Measurements from ENCODE around the gene INTS1. TPM values are rescaled to one million over a fixed set of nuclear protein-coding genes. Genes with fewer than 3 reads are reported as not detected.
A peak's percentile ranks its signal among the peaks of the same experiment; 100 is the strongest.

INTS1 gene
- total and polyA plus RNA-seq, 2 experiments from 2014 or later, result 35.1 to 111 TPM

DNA sequence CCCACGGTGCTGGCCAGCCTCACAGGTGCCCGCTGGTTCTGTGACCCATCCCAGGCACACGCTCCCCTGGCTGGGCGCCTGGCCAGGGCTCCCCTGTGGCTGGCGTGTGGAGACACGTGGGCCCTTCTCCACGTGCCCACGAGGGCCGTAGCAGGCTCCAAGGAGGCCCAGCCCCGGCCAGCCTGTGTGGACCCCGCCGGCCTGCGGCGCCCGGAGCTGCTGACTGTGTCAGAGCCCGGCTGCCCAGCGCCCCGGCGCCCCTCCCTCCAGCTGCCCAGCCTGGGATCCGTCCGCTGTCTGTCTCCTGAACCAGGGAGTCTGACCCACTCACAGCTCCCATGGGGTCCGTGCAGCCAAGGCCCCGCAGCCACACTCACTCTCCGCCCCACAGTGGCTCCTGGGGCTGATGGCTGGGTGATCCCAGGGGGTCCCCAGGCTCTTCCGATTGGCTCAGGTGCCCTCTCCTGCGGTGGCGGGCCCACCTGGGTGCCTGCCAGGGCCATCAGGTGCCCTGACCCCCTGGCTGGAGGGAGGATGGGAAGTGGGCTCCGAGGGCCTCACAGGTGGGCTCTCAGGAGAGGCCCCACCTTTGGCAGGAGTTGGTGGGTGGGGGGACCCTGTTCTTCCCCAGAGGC is 42.2 kb upstream of the INTS1 start (continued):
- TF ChIP-seq NANOG (IDR thresholded peaks at IDR 0.05; ENCODE audit: borderline replicate concordance), result no peak
- TF ChIP-seq, protein P1, sequence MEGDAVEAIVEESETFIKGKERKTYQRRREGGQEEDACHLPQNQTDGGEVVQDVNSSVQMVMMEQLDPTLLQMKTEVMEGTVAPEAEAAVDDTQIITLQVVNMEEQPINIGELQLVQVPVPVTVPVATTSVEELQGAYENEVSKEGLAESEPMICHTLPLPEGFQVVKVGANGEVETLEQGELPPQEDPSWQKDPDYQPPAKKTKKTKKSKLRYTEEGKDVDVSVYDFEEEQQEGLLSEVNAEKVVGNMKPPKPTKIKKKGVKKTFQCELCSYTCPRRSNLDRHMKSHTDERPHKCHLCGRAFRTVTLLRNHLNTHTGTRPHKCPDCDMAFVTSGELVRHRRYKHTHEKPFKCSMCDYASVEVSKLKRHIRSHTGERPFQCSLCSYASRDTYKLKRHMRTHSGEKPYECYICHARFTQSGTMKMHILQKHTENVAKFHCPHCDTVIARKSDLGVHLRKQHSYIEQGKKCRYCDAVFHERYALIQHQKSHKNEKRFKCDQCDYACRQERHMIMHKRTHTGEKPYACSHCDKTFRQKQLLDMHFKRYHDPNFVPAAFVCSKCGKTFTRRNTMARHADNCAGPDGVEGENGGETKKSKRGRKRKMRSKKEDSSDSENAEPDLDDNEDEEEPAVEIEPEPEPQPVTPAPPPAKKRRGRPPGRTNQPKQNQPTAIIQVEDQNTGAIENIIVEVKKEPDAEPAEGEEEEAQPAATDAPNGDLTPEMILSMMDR (conservative IDR thresholded peaks at IDR 0.05; ENCODE audit: low read depth in 2 of 2), result no peak
- no peak for TF ChIP-seq EZH2 (IDR thresholded peaks at IDR 0.05; ENCODE audit: low read depth, unreplicated experiment)

DNA sequence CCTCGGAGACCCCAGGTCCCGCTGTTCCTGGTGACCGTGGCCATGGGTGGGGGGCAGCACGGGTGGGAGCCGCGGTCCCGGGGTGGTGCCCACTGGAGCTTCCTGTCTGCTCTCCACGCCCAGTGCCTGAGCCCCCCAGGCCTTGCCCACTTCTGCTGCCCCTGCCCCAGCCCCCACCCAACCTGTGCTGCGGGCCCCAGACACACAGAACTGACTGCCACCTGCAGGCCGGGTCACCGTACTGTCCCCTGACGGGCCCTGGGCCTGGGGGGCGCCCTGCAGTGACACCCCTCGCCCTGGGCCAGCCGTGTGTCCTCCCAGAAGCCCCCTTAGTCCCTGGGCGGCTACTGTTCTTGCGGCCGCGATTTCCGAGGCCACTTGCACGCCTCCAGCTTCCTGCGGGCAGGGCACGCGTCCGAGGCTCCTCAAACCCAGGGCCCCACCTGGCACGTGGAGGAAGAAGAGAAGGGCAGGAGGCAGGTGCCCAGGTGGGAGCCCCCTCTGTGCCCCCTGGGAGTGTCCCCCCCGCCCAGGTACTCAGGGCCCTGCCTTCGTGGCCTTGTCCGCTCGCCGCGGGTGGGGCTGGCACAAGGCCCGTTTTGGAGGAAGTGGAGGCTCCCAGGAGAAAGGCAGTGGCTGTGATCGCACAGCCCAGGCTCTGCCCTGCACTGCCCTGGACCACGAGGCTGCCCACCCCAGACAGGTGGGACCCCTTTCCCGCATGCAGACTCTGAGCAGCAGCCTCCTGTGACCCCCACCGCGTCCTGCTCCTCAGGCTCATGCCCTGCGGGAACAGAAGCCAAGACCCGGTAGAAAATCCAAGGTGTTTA is 41.4 kb upstream of the INTS1 start:
- Mint-ChIP-seq H3K27ac (no peak overlapping the region), H3K4me3 (no peak overlapping the region)

DNA sequence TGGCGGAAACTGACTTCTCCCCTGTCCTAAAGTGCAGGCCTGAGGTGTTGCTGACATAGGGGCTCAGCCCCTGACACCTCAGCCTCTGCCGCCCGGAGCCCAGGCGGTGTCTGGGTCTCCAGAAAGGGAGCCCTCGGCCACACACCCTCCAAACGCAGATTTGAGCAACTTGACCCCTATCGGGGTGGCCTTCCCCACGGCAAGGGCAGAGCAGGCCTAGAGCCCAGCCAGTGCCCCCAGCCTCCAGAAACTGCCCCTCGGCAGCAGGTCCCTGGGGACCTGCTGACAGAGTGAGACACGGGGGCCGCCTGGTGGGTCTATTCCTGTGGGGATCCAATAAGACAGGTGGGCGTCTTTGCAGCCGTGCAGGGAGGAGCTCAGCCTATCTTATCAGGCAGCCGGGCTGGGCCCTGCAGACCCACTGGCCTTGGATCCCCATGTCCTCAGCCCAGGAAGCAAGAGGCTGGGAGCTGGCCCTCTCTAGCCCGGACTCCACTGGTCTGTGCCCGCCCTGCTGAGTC is 40.8 kb upstream of the INTS1 start:
- H3K27ac ChIP-seq (ENCODE audit: low read depth), result no peak overlapping the region
- H3K27me3 Mint-ChIP-seq (ENCODE audit: insufficient read depth, low read depth, poor library complexity), result peaks cover 1% of the 10 kb centered on the region
- TF ChIP-seq CREB1 (CRISPR knock-in tag; IDR thresholded peaks at IDR 0.05; ENCODE audit: low read depth) (no peak), EZH2phosphoT487 (IDR thresholded peaks at IDR 0.05; ENCODE audit: unreplicated experiment) (no peak), ZNF331 (CRISPR knock-in tag; IDR thresholded peaks at IDR 0.05; ENCODE audit: low read depth) (no peak), JUNB (IDR thresholded peaks at IDR 0.05; ENCODE audit: unreplicated experiment) (no peak), POLR2AphosphoS5 (IDR thresholded peaks at IDR 0.05; ENCODE audit: low read depth) (no peak)

More for the DNA sequence above, 41.4 kb upstream of the INTS1 start:
- H3K36me3 ChIP-seq (ENCODE audit: insufficient read depth), result no peaks in the 10 kb centered on the region
- no peaks in the 10 kb centered on the region for H3K9me2 ChIP-seq (ENCODE audit: insufficient read depth)
- H2AFZ ChIP-seq, result no peak overlapping the region
- ATAC-seq (no peak; the same call in 1 of the 3 replicates), DNase-seq (ENCODE audit: low spot score) (no peak)
- H3K9me3 Mint-ChIP-seq, result no peaks in the 10 kb centered on the region
- no peaks in the 10 kb centered on the region for H3F3A ChIP-seq (replicated peaks; ENCODE audit: low read depth)
- H3K27ac ChIP-seq (ENCODE audit: low read depth), result no peak overlapping the region
- H3K4me3 ChIP-seq, result no peak overlapping the region
- H3K36me3 Mint-ChIP-seq (ENCODE audit: low read depth), result no peaks in the 10 kb centered on the region
- no peaks in the 10 kb centered on the region for H3K79me2 ChIP-seq (replicated peaks; ENCODE audit: insufficient read depth)
- no peaks in the 10 kb centered on the region for H3K27me3 ChIP-seq (ENCODE audit: insufficient read depth)
- peaks cover 1% of the 10 kb centered on the region for H3K27me3 Mint-ChIP-seq (ENCODE audit: insufficient read depth, low read depth, poor library complexity)
- TF ChIP-seq, protein P1 (conservative IDR thresholded peaks at IDR 0.05; ENCODE audit: low read depth in 2 of 2), result peak in 1 of 2 experiments; percentile 36; a peak in 2 of 4 replicates
- TF ChIP-seq STAT1 (IDR thresholded peaks at IDR 0.05; ENCODE audit: unreplicated experiment), result no peak
- no peaks in the 10 kb centered on the region for H4K20me1 ChIP-seq (replicated peaks; ENCODE audit: insufficient read depth)
- no peak overlapping the region for H3K4me2 ChIP-seq
- no peaks in the 10 kb centered on the region for H3K4me1 ChIP-seq (ENCODE audit: insufficient read depth)
- H3K4me1 Mint-ChIP-seq, result peaks cover 2% of the 10 kb centered on the region; the same call in 1 of the 3 replicates

More for the DNA sequence above, 40.8 kb upstream of the INTS1 start:
- H3K9me3 Mint-ChIP-seq, result no peaks in the 10 kb centered on the region
- H3K79me2 ChIP-seq (replicated peaks; ENCODE audit: insufficient read depth), result no peaks in the 10 kb centered on the region
- H4K20me1 ChIP-seq (replicated peaks; ENCODE audit: insufficient read depth), result no peaks in the 10 kb centered on the region
- no peak overlapping the region for H3K4me3 Mint-ChIP-seq
- H3K36me3 Mint-ChIP-seq (ENCODE audit: low read depth), result no peaks in the 10 kb centered on the region
- H3K4me1 ChIP-seq (ENCODE audit: insufficient read depth), result no peaks in the 10 kb centered on the region
- H3K27me3 ChIP-seq (ENCODE audit: insufficient read depth), result no peaks in the 10 kb centered on the region
- no peak overlapping the region for H2AFZ ChIP-seq
- DNase-seq (ENCODE audit: low spot score), result no peak
- H3K4me2 ChIP-seq, result no peak overlapping the region
- no peaks in the 10 kb centered on the region for H3K9me2 ChIP-seq (ENCODE audit: insufficient read depth)
- no peaks in the 10 kb centered on the region for H3K36me3 ChIP-seq (ENCODE audit: insufficient read depth)
- H3K4me1 Mint-ChIP-seq, result peaks cover 2% of the 10 kb centered on the region; the same call in 1 of the 3 replicates
- no peak overlapping the region for H3K4me3 ChIP-seq
- no peak overlapping the region for H3K27ac Mint-ChIP-seq
- no peaks in the 10 kb centered on the region for H3F3A ChIP-seq (replicated peaks; ENCODE audit: low read depth)
- ATAC-seq, result no peak

Data from GM23338 (cell line).